Activated CD4-positive, alpha-beta T cell treated with anti-CD3 and anti-CD28 coated beads, Interleukin-2, amount 50 U/mL, for 24 hours (primary cell): ENCODE results near the gene FAR1.

Source experiments
- DNase-seq, 2 donors: peaks; one replicate each; pipeline ENCODE4 v3.0.0-alpha.2; 2020; ENCODE audit warnings: low read depth in 1 of 2, low spot score in 1 of 2

The FAR1 gene

GRCh38 chr11:13776134-13776815, 107.8 kb downstream of the FAR1 start:
- DNase-seq, result no peak

- DNase-seq, result no peak
Measured at GRCh38 chr11:13777341-13777985, 109.0 kb downstream of the FAR1 start.

- DNase-seq, result no peak
Measured at GRCh38 chr11:13778345-13778744, 109.9 kb downstream of the FAR1 start.

- no peak for DNase-seq
Measured at GRCh38 chr11:13781153-13781552, 112.7 kb downstream of the FAR1 start.
